Measurements from ENCODE around the gene PHYKPL.

Gene PHYKPL

GRCh38 chr5:178245389-178245788 is 12.8 kb upstream of the PHYKPL start:
- no peak for TF ChIP-seq CTCF (IDR thresholded peaks at IDR 0.05; ENCODE audit: unreplicated experiment in 3 of 3)
- Mint-ChIP-seq H3K4me1 (peaks cover 10% of the 10 kb centered on the region), H3K36me3 (ENCODE audit: low read depth) (no peaks in the 10 kb centered on the region), H3K4me3 (no peak overlapping the region), H3K27ac (no peak overlapping the region), H3K9me3 (no peaks in the 10 kb centered on the region), H3K27me3 (ENCODE audit: low read depth) (no peaks in the 10 kb centered on the region)

GRCh38 chr5:178244576-178244975 is 12.0 kb upstream of the PHYKPL start:
- Mint-ChIP-seq H3K4me3 (no peak overlapping the region), H3K9me3 (no peaks in the 10 kb centered on the region), H3K27ac (no peak overlapping the region), H3K27me3 (ENCODE audit: low read depth) (no peaks in the 10 kb centered on the region), H3K36me3 (ENCODE audit: low read depth) (no peaks in the 10 kb centered on the region), H3K4me1 (peaks cover 8% of the 10 kb centered on the region)
- TF ChIP-seq CTCF (IDR thresholded peaks at IDR 0.05; ENCODE audit: unreplicated experiment in 3 of 3), result no peak

- Mint-ChIP-seq H3K9me3 (no peaks in the 10 kb centered on the region), H3K27me3 (ENCODE audit: low read depth) (no peaks in the 10 kb centered on the region), H3K27ac (peak overlapping the region in 1 of 3 experiments; percentile 36), H3K4me1 (peaks cover 7% of the 10 kb centered on the region), H3K4me3 (no peak overlapping the region), H3K36me3 (ENCODE audit: low read depth) (no peaks in the 10 kb centered on the region)
- TF ChIP-seq CTCF (IDR thresholded peaks at IDR 0.05; ENCODE audit: unreplicated experiment in 3 of 3), result no peak
These were observed 9.8 kb upstream of the PHYKPL start for GRCh38 chr5:178242416-178242815.

GRCh38 chr5:178241688-178242231 is 9.2 kb upstream of the PHYKPL start:
- Mint-ChIP-seq H3K27ac (no peak overlapping the region), H3K36me3 (ENCODE audit: low read depth) (no peaks in the 10 kb centered on the region), H3K4me3 (no peak overlapping the region), H3K4me1 (peaks cover 8% of the 10 kb centered on the region), H3K27me3 (ENCODE audit: low read depth) (no peaks in the 10 kb centered on the region), H3K9me3 (no peaks in the 10 kb centered on the region)
- TF ChIP-seq CTCF (IDR thresholded peaks at IDR 0.05; ENCODE audit: unreplicated experiment in 3 of 3), result no peak

GRCh38 chr5:178241231-178241663 is 8.6 kb upstream of the PHYKPL start:
- Mint-ChIP-seq H3K27ac (peak overlapping the region in 1 of 3 experiments; percentile 48), H3K36me3 (ENCODE audit: low read depth) (no peaks in the 10 kb centered on the region), H3K27me3 (ENCODE audit: low read depth) (no peaks in the 10 kb centered on the region), H3K4me1 (peaks cover 11% of the 10 kb centered on the region), H3K4me3 (no peak overlapping the region), H3K9me3 (no peaks in the 10 kb centered on the region)
- TF ChIP-seq CTCF (IDR thresholded peaks at IDR 0.05; ENCODE audit: unreplicated experiment in 3 of 3), result no peak

GRCh38 chr5:178240766-178241165 is 8.2 kb upstream of the PHYKPL start:
- peak overlapping the region in 1 of 3 experiments; percentile 48 for H3K27ac Mint-ChIP-seq
- no peak for TF ChIP-seq CTCF (IDR thresholded peaks at IDR 0.05; ENCODE audit: unreplicated experiment in 3 of 3)
- no peaks in the 10 kb centered on the region for H3K27me3 Mint-ChIP-seq (ENCODE audit: low read depth)
- H3K4me3 Mint-ChIP-seq, result no peak overlapping the region
- no peaks in the 10 kb centered on the region for H3K9me3 Mint-ChIP-seq
- peaks cover 11% of the 10 kb centered on the region for H3K4me1 Mint-ChIP-seq
- H3K36me3 Mint-ChIP-seq (ENCODE audit: low read depth), result no peaks in the 10 kb centered on the region
